Lower leg skin (tissue), 3 donors: ENCODE results near the gene METTL22.

Experiments used
- CTCF ChIP-seq, 3 donors: fragments of 450-650 bp; IDR thresholded peaks; one replicate each; pipeline ENCODE4 v1.5.1; 2016; ENCODE audit warnings: antibody characterized with exemption in 3 of 3, mild to moderate bottlenecking in 3 of 3, moderate library complexity in 2 of 3
- POLR2A ChIP-seq, 2 donors: fragments of 450-650 bp; IDR thresholded peaks; one replicate each; pipeline ENCODE4 v1.6.1; 2016 to 2017; ENCODE audit warnings: antibody characterized with exemption in 2 of 2, mild to moderate bottlenecking in 1 of 2, moderate library complexity in 1 of 2

DNA sequence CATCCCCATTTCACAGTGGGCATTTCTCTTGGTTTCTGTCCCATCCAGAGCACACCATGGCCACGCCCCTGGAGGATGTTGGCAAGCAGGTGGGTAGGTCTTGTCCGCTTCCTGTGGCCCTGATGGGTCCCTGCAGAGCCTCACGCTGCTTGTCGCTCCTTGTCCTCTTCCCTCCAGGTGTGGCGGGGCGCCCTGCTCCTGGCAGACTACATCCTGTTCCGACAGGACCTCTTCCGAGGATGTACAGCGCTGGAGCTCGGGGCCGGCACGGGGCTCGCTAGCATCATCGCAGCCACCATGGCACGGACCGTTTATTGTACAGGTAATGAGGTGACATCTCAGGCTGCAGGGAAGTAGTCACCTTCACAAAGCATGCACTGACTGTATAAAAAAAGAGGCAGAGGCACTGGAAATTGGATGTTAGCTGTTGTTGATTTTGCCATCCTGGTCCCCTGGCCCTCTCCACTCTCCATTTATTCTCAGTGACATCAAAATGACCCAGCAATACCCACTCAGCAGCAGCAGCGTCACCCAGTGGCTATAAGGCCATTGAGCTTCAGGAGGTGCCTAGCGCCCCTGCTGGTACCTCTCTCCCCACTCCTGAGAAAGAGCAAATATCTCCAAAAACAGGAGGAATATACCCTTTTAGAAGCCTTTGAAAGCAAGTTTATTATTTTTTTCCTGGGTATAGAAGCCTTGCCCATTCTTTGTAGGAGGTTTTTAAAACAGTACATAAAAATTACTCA is 13.7 kb downstream of the METTL22 start:
- TF ChIP-seq CTCF (IDR thresholded peaks at IDR 0.05) (no peak), POLR2A (IDR thresholded peaks at IDR 0.05) (no peak)
